Liver (tissue), 9 donors: ENCODE measurements around the gene BRCA1. TPM values are rescaled to one million over a fixed set of nuclear protein-coding genes. Genes with fewer than 3 reads are reported as not detected.
A peak's percentile ranks its signal among the peaks of the same experiment; 100 is the strongest.

Experiments
- DNase-seq: peaks from one replicate; pipeline ENCODE4 v3.0.0-alpha.2; 2017; ENCODE audit warnings: low spot score
- H3K27ac ChIP-seq, 2 donors: one replicate each; pipeline ENCODE4 v1.7.0; 2013; ENCODE audit warnings: inconsistent platforms in 2 of 2, low read length in 2 of 2, control low read depth in 1 of 2, low read depth in 1 of 2, mild to moderate bottlenecking in 1 of 2
- H3K27me3 ChIP-seq, 4 donors: one replicate each; pipeline versions ENCODE4 v1.6.1 to v1.7.0; 2013; ENCODE audit warnings: low read length in 3 of 4, inconsistent platforms in 1 of 4, mild to moderate bottlenecking in 1 of 4, moderate library complexity in 1 of 4; ENCODE audit not compliant: control insufficient read depth in 4 of 4, insufficient read depth in 4 of 4
- H3K36me3 ChIP-seq, 4 donors: one replicate each; pipeline versions ENCODE4 v1.6.1 to v1.7.0; 2013; ENCODE audit warnings: low read length in 3 of 4, mild to moderate bottlenecking in 3 of 4, low read depth in 1 of 4, moderate library complexity in 1 of 4; ENCODE audit not compliant: control insufficient read depth in 4 of 4, insufficient read depth in 3 of 4
- H3K4me1 ChIP-seq, 4 donors: one replicate each; pipeline versions ENCODE4 v1.6.1 to v1.7.0; 2013; ENCODE audit warnings: low read length in 3 of 4, mild to moderate bottlenecking in 3 of 4, moderate library complexity in 1 of 4; ENCODE audit not compliant: control insufficient read depth in 4 of 4, insufficient read depth in 4 of 4
- H3K4me3 ChIP-seq, 3 donors: one replicate each; pipeline versions ENCODE4 v1.6.1 to v1.7.0; 2013; ENCODE audit warnings: low read length in 3 of 3, control low read depth in 1 of 3, low read depth in 1 of 3, mild to moderate bottlenecking in 1 of 3
- H3K9ac ChIP-seq, 2 donors: one replicate each; pipeline ENCODE4 v1.7.0; 2013; ENCODE audit warnings: low read length in 2 of 2, mild to moderate bottlenecking in 2 of 2, moderate library complexity in 2 of 2, control low read depth in 1 of 2, low read depth in 1 of 2
- H3K9me3 ChIP-seq, 4 donors: one replicate each; pipeline versions ENCODE4 v1.6.1 to v1.7.0; 2013; ENCODE audit warnings: low read length in 3 of 4; ENCODE audit not compliant: control insufficient read depth in 4 of 4
- EGR1 ChIP-seq, 2 donors: IDR thresholded peaks; 2 replicates each; pipeline ENCODE4 v1.6.1; 2016 to 2018; ENCODE audit warnings: antibody characterized with exemption in 2 of 2, low read depth in 2 of 2
- FOXA1 ChIP-seq: IDR thresholded peaks from 2 replicates; pipeline ENCODE4 v1.6.1; 2016; ENCODE audit warnings: antibody characterized with exemption
- FOXA2 ChIP-seq: IDR thresholded peaks from 2 replicates; pipeline ENCODE4 v1.6.1; 2016; ENCODE audit warnings: antibody characterized with exemption
- GABPA ChIP-seq, 2 donors: IDR thresholded peaks in 1 of 2; conservative IDR thresholded peaks in 1 of 2; 2 replicates each; pipeline ENCODE4 v1.6.1; 2016; ENCODE audit warnings: antibody characterized with exemption in 2 of 2, mild to moderate bottlenecking in 1 of 2, moderate library complexity in 1 of 2
- HNF4A ChIP-seq, 2 donors: conservative IDR thresholded peaks; 2 replicates each; pipeline ENCODE4 v1.6.1; 2016; ENCODE audit warnings: antibody characterized with exemption in 2 of 2, mild to moderate bottlenecking in 2 of 2
- HNF4G ChIP-seq: IDR thresholded peaks from 2 replicates; pipeline ENCODE4 v1.6.1; 2016; ENCODE audit warnings: antibody characterized with exemption
- JUND ChIP-seq, 2 donors: IDR thresholded peaks; 2 replicates each; pipeline ENCODE4 v1.6.1; 2016; ENCODE audit warnings: antibody characterized with exemption in 2 of 2
- NR2F2 ChIP-seq: IDR thresholded peaks from 2 replicates; pipeline ENCODE4 v1.6.1; 2016; ENCODE audit warnings: antibody characterized with exemption
- RAD21 ChIP-seq, 2 donors: IDR thresholded peaks; 2 replicates each; pipeline ENCODE4 v1.6.1; 2016; ENCODE audit warnings: antibody characterized with exemption in 2 of 2, mild to moderate bottlenecking in 2 of 2
- RXRA ChIP-seq, 2 donors: IDR thresholded peaks; 2 replicates each; pipeline ENCODE4 v1.6.1; 2017 to 2018; ENCODE audit warnings: antibody characterized with exemption in 2 of 2, mild to moderate bottlenecking in 1 of 2
- SP1 ChIP-seq: IDR thresholded peaks from 2 replicates; pipeline ENCODE4 v1.6.1; 2018; ENCODE audit warnings: antibody characterized with exemption, mild to moderate bottlenecking
- TAF1 ChIP-seq: conservative IDR thresholded peaks from 2 replicates; pipeline ENCODE4 v1.6.1; 2016; ENCODE audit warnings: antibody characterized with exemption, mild to moderate bottlenecking
- YY1 ChIP-seq: IDR thresholded peaks from 2 replicates; pipeline ENCODE4 v1.6.1; 2016; ENCODE audit warnings: antibody characterized with exemption, mild to moderate bottlenecking
- WGBS: extraction: QIAGEN DNeasy Blood & Tissue Kit; methylation state at CpG from one replicate; pipeline ENCODE4 v1.1.7; 2013; 5-methylcytosine and 5-hydroxymethylcytosine counted together
- polyA plus RNA-seq, 2 donors: library from polyadenylated mRNA; stranded (reverse) in 1 of 2; unstranded in 1 of 2; fragments of 200-250 nt in 1 of 2; fragments of >200 nt in 1 of 2; fragmentation: Nextera tagmentation in 1 of 2; extraction: Ambion mirVana in 1 of 2; gene quantifications; one replicate each; pipeline versions ENCODE4 v1.2.1 to v1.2.3, GENCODE V29; 2013 to 2015
- total RNA-seq, 2 donors: library from RNA; depleted of rRNA; stranded (reverse); fragments of >200 nt; gene quantifications; one replicate each; pipeline ENCODE4 v1.2.3, GENCODE V29; 2014
- TF ChIP-seq, protein P1 (sequence below): IDR thresholded peaks from 2 replicates; pipeline ENCODE4 v1.6.1; 2016; ENCODE audit warnings: antibody characterized with exemption
- TF ChIP-seq, protein P2 (sequence below): IDR thresholded peaks from 2 replicates; pipeline ENCODE4 v1.6.1; 2016; ENCODE audit warnings: antibody characterized with exemption, mild to moderate bottlenecking
- TF ChIP-seq, protein P3 (sequence below): IDR thresholded peaks from 2 replicates; pipeline ENCODE4 v1.6.1; 2016; ENCODE audit warnings: antibody characterized with exemption
- TF ChIP-seq, protein P4 (sequence below): IDR thresholded peaks from 2 replicates; pipeline ENCODE4 v1.6.1; 2016; ENCODE audit warnings: antibody characterized with exemption
- TF ChIP-seq, protein P5 (sequence below): fragments of 150-350 bp; IDR thresholded peaks from 2 replicates; pipeline ENCODE4 v1.5.1; 2017; ENCODE audit warnings: improper control_type of control experiment, low read depth, low read length; ENCODE audit not compliant: missing input control
- donor health status: healthy.
- donor health status: healthy.
- donor health status: healthy.
- donor health status: healthy.
- donor health status: healthy.

BRCA1 gene
- total and polyA plus RNA-seq, 4 donors, result 1.5 to 18.6 (median 12.8) TPM

DNA sequence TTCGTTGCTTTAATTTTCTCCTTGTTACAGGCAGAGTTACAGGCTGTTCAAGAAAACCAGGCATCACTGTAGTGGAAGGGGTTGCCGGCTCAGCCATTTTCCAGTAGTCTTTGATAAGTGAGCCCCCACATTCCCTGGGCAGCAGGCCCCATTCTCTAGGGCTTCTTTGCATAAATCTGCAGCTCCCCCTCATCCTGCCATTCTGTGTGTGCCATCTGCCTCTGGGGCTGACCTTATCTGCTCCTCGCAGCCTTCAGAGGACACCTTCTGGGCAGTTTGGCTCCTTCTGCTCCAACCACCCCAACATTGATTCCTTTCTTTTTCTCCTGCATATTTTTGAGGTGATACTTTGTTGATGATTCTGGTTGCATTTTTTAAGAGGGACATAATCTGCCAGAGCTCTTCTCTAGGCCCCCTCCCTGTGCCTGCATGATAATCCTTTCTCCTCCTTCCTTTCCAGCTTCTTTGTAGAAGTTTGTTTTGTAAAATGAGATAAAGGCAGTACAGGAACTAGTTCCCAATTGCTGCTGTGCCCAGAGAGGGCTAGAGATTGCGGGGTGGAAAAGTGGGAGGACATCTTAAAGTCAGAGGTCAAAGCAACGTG is 83.0 kb downstream of the BRCA1 start:
- H3K4me3 ChIP-seq, result no peak overlapping the region
- H3K27me3 ChIP-seq, result no peaks in the 10 kb centered on the region
- H3K4me1 ChIP-seq, result peaks cover 5 to 32% (median 28%) of the 10 kb centered on the region in 4 donors
- no peaks in the 10 kb centered on the region for H3K36me3 ChIP-seq
- no peak overlapping the region for H3K9ac ChIP-seq
- H3K27ac ChIP-seq, result no peak overlapping the region
- DNase-seq, result no peak
- WGBS, result 85% methylated on average over 5 of the region's 5 CpGs
- no peak for TF ChIP-seq RXRA (IDR thresholded peaks at IDR 0.05)
- H3K9me3 ChIP-seq, result no peaks in the 10 kb centered on the region

DNA sequence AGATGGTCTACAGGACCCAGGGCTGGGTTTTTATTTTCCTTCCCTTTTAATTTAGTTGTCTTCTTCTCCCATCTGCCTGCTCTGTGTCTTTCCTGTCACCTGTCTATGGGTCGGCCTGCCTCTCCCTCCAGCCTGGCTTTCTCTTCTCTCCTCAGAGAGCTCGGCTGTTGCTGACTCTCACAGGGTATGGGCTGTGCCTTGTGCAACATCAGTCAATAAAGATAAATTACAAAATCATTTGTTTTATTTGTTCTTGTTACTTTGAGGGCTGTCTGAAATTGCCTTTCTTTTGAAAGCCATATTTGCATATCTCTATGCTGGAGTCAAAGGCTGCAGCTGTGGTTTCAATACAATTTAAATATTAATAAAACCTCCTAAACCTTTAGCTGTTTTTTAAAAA is 84.5 kb downstream of the BRCA1 start:
- no peaks in the 10 kb centered on the region for H3K9me3 ChIP-seq
- no peaks in the 10 kb centered on the region for H3K27me3 ChIP-seq
- H3K9ac ChIP-seq, result no peak overlapping the region
- H3K36me3 ChIP-seq, result no peaks in the 10 kb centered on the region
- peaks cover 5 to 32% (median 28%) of the 10 kb centered on the region in 4 donors for H3K4me1 ChIP-seq
- 22% methylated on average over 2 of the region's 2 CpGs for WGBS
- no peak for DNase-seq
- H3K27ac ChIP-seq, result peak overlapping the region; percentile 21 to 66
- H3K4me3 ChIP-seq, result no peak overlapping the region
- TF ChIP-seq, protein P1, sequence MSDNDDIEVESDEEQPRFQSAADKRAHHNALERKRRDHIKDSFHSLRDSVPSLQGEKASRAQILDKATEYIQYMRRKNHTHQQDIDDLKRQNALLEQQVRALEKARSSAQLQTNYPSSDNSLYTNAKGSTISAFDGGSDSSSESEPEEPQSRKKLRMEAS, result peak; percentile 51
- TF ChIP-seq, protein P2, sequence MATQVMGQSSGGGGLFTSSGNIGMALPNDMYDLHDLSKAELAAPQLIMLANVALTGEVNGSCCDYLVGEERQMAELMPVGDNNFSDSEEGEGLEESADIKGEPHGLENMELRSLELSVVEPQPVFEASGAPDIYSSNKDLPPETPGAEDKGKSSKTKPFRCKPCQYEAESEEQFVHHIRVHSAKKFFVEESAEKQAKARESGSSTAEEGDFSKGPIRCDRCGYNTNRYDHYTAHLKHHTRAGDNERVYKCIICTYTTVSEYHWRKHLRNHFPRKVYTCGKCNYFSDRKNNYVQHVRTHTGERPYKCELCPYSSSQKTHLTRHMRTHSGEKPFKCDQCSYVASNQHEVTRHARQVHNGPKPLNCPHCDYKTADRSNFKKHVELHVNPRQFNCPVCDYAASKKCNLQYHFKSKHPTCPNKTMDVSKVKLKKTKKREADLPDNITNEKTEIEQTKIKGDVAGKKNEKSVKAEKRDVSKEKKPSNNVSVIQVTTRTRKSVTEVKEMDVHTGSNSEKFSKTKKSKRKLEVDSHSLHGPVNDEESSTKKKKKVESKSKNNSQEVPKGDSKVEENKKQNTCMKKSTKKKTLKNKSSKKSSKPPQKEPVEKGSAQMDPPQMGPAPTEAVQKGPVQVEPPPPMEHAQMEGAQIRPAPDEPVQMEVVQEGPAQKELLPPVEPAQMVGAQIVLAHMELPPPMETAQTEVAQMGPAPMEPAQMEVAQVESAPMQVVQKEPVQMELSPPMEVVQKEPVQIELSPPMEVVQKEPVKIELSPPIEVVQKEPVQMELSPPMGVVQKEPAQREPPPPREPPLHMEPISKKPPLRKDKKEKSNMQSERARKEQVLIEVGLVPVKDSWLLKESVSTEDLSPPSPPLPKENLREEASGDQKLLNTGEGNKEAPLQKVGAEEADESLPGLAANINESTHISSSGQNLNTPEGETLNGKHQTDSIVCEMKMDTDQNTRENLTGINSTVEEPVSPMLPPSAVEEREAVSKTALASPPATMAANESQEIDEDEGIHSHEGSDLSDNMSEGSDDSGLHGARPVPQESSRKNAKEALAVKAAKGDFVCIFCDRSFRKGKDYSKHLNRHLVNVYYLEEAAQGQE, result peak; percentile 53
- TF ChIP-seq JUND (IDR thresholded peaks at IDR 0.05) (peak in 1 of 2 donors; percentile 55), EGR1 (IDR thresholded peaks at IDR 0.05; ENCODE audit: low read depth in 2 of 2) (peak in 1 of 2 donors; percentile 41), RAD21 (IDR thresholded peaks at IDR 0.05) (peak; percentile 50 to 67), RXRA (IDR thresholded peaks at IDR 0.05) (peak; percentile 64 to 80), NR2F2 (peak; percentile 10), HNF4G (no peak), GABPA (IDR thresholded peaks at IDR 0.05 in 1 of 2, conservative IDR thresholded peaks at IDR 0.05 in 1 of 2) (peak in 1 of 2 donors; percentile 43), FOXA1 (peak; percentile 83), FOXA2 (peak; percentile 92), HNF4A (conservative IDR thresholded peaks at IDR 0.05) (peak; percentile 62 to 66), SP1 (peak; percentile 71), YY1 (peak; percentile 85), TAF1 (peak; percentile 21)
- TF ChIP-seq, protein P3, sequence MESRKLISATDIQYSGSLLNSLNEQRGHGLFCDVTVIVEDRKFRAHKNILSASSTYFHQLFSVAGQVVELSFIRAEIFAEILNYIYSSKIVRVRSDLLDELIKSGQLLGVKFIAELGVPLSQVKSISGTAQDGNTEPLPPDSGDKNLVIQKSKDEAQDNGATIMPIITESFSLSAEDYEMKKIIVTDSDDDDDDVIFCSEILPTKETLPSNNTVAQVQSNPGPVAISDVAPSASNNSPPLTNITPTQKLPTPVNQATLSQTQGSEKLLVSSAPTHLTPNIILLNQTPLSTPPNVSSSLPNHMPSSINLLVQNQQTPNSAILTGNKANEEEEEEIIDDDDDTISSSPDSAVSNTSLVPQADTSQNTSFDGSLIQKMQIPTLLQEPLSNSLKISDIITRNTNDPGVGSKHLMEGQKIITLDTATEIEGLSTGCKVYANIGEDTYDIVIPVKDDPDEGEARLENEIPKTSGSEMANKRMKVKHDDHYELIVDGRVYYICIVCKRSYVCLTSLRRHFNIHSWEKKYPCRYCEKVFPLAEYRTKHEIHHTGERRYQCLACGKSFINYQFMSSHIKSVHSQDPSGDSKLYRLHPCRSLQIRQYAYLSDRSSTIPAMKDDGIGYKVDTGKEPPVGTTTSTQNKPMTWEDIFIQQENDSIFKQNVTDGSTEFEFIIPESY, result peak; percentile 65
- TF ChIP-seq, protein P4, sequence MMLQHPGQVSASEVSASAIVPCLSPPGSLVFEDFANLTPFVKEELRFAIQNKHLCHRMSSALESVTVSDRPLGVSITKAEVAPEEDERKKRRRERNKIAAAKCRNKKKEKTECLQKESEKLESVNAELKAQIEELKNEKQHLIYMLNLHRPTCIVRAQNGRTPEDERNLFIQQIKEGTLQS, result peak; percentile 43
- TF ChIP-seq, protein P5, sequence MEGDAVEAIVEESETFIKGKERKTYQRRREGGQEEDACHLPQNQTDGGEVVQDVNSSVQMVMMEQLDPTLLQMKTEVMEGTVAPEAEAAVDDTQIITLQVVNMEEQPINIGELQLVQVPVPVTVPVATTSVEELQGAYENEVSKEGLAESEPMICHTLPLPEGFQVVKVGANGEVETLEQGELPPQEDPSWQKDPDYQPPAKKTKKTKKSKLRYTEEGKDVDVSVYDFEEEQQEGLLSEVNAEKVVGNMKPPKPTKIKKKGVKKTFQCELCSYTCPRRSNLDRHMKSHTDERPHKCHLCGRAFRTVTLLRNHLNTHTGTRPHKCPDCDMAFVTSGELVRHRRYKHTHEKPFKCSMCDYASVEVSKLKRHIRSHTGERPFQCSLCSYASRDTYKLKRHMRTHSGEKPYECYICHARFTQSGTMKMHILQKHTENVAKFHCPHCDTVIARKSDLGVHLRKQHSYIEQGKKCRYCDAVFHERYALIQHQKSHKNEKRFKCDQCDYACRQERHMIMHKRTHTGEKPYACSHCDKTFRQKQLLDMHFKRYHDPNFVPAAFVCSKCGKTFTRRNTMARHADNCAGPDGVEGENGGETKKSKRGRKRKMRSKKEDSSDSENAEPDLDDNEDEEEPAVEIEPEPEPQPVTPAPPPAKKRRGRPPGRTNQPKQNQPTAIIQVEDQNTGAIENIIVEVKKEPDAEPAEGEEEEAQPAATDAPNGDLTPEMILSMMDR, result no peak
